ENCODE data around the gene F3.

DNA sequence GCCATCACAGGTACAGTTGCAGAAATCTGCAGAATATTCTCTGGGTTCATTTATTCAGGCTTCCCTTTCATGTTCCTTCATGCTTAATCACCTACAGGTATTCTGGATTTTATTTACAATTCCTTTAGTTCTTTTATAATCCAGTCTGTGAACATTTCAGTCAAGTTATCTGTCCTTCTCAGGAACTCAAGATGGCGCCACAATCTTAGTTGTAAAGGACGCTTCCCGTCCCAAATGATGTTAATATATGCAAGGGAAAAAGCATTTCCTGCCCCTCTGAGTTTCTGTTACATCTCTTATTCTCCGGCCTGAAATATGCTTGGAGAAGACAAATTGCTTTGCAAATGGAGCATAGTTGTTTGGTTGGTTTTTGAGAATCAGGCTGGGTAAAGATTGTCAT is 19.3 kb downstream of the F3 start:
- TF ChIP-seq, protein P1, sequence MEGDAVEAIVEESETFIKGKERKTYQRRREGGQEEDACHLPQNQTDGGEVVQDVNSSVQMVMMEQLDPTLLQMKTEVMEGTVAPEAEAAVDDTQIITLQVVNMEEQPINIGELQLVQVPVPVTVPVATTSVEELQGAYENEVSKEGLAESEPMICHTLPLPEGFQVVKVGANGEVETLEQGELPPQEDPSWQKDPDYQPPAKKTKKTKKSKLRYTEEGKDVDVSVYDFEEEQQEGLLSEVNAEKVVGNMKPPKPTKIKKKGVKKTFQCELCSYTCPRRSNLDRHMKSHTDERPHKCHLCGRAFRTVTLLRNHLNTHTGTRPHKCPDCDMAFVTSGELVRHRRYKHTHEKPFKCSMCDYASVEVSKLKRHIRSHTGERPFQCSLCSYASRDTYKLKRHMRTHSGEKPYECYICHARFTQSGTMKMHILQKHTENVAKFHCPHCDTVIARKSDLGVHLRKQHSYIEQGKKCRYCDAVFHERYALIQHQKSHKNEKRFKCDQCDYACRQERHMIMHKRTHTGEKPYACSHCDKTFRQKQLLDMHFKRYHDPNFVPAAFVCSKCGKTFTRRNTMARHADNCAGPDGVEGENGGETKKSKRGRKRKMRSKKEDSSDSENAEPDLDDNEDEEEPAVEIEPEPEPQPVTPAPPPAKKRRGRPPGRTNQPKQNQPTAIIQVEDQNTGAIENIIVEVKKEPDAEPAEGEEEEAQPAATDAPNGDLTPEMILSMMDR (IDR thresholded peaks at IDR 0.05; ENCODE audit: poor library complexity), result peak; percentile 64
- no peak for TF ChIP-seq EZH2 (IDR thresholded peaks at IDR 0.05; ENCODE audit: borderline replicate concordance)
- no peak for TF ChIP-seq EZH2phosphoT487 (IDR thresholded peaks at IDR 0.05; ENCODE audit: low read depth, severe bottlenecking, unreplicated experiment)
